DND-41 (cell line): Measurements from ENCODE around the gene MAML3.

Experiments
- CTCF ChIP-seq: IDR thresholded peaks from 2 replicates; pipeline ENCODE4 v1.5.1; 2012; ENCODE audit warnings: borderline replicate concordance, low read length, moderate library complexity, mild to moderate bottlenecking; ENCODE audit not compliant: poor library complexity, severe bottlenecking; ENCODE audit errors: extremely low read depth
- EZH2 ChIP-seq: IDR thresholded peaks from 3 replicates; pipeline ENCODE4 v1.6.1; 2012; ENCODE audit warnings: borderline replicate concordance, low read depth, mild to moderate bottlenecking, moderate library complexity, low read length, inconsistent platforms; ENCODE audit not compliant: severe bottlenecking

DNA sequence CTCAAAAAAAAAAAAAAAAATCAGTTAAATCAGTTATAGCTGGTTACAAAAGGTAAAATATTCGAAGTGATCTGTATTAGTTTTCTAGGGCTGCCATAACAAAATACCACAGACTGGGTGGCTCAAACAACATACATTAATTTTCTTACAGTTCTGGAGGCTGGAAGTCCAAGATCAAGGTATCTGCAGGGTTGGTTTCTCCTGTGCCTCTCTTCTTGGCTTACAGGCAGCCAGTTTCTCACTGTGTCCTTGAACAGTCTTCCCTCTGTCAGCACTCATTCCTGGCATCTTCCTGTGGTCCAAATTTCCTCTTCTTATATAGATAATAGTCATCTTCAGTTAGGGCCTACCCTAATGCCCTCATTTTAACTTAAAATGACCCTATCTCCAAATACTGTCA lies 248.5 kb downstream of the MAML3 start:
- TF ChIP-seq CTCF (no peak), EZH2 (no peak)
